ENCODE results near the gene LRCH3.

The LRCH3 gene

DNA sequence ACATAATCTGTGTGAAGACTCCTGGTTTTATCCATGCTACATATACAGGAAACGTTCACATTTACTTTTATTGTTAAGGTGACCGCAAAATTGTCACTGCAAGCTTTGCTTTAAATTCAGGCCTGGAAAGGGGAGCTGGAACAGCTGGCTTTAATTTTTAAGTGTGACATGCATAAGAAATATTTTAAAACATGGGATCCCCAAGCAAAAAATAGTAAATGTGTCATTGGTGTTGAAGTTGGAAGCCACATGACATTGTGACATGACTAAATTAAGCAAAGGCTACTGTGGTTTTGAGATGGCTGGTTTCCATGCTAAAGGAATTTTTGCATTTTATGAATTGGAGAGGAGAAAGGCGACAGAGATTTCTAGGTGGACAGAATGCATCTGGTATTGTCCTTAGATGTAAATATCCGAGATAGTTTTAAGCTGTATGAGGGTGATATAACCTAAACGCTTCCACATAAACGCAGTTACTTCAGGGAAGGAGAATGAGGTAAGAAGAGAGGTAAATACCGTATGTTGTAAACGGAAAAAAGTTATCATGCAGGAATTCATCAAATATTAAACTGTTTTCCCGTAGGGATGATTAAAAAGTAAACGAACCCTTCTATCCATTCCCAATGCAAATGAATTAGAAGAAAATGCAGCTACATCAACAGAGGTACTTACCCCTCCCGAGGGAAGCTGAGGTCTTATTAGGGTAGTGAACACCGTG, 42.3 kb upstream of the LRCH3 start:
- TF ChIP-seq REST (IDR thresholded peaks at IDR 0.05; ENCODE audit: low read depth) (no peak), MAX (IDR thresholded peaks at IDR 0.05) (no peak), EP300 (IDR thresholded peaks at IDR 0.05; ENCODE audit: borderline replicate concordance) (no peak), EGR1 (IDR thresholded peaks at IDR 0.05) (no peak), TCF12 (IDR thresholded peaks at IDR 0.05; ENCODE audit: low read depth) (no peak), CREB1 (IDR thresholded peaks at IDR 0.05; ENCODE audit: low read depth) (no peak), NFIC (IDR thresholded peaks at IDR 0.05) (no peak), ZBTB7A (IDR thresholded peaks at IDR 0.05; ENCODE audit: low read depth) (no peak), YY1 (IDR thresholded peaks at IDR 0.05; ENCODE audit: low read depth) (no peak), RAD21 (IDR thresholded peaks at IDR 0.05; ENCODE audit: low read depth) (no peak), FOXM1 (IDR thresholded peaks at IDR 0.05; ENCODE audit: borderline replicate concordance, low read depth) (no peak), CEBPB (IDR thresholded peaks at IDR 0.05) (no peak)
- TF ChIP-seq, protein P1, sequence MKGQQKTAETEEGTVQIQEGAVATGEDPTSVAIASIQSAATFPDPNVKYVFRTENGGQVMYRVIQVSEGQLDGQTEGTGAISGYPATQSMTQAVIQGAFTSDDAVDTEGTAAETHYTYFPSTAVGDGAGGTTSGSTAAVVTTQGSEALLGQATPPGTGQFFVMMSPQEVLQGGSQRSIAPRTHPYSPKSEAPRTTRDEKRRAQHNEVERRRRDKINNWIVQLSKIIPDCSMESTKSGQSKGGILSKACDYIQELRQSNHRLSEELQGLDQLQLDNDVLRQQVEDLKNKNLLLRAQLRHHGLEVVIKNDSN (IDR thresholded peaks at IDR 0.05): no peak

DNA sequence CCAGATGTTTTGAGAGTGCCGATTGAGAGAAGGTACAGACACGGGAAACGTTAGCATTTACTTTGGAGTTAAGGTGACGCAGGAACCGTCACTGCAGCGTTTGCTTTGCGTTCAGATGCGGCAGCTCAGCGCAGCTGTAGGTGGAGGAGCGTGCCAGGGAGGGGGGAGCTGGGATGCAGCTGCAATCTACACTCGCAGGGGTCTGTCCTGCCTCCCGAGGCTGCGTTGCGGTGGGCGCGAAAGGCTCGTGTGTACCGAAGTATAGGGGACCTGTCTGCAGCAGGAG, 41.8 kb upstream of the LRCH3 start:
- TF ChIP-seq REST (IDR thresholded peaks at IDR 0.05; ENCODE audit: low read depth): no peak
- 0 out of 2 replicates have a peak, but pooled peaks have one; percentile 20 for TF ChIP-seq CREB1 (IDR thresholded peaks at IDR 0.05; ENCODE audit: low read depth)

DNA sequence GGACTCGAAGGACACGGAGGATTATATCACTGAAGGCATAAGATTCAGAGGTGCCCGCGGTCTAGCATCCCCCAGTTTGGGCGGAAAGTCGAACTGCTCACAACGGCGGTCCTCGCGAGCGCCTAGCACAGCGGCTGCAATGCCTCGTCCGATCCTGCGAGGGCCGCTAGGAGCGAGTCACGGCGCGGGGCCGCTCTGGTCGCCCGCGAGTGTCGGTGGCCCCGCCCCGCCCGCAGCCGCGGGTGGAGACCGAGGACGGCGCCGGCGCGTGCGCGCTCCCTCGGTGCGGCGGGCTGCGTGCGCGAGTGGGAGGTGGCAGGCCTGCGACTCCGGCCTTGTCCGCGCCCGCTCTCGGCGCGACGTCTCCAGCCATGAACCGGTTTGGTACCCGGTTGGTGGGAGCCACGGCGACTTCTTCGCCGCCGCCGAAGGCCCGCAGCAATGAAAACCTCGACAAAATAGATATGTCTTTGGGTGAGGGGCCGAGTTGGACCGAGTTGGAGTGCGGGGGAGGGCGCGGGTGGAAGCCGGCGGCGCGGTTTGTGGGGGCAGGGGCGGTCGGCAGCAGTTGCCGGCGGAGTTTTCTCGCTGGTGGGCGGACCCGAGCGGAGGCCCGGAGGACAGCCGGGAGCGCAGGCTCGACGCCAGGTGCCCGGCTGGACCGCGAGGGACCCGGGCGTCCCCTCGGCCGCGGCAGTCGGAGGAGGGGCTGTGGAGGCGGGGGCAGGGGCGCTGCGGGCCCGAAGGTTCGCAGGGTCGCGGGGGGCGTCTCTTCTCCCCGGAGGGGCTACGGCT, 41.3 kb upstream of the LRCH3 start, which contains the start of gene FYTTD1:
TSS of gene FYTTD1 (plus strand) at position 283 of the 795 bp plus-strand sequence. CDS start at position 372, 89 bp downstream.
- no peak; the same call in 1 of the 2 replicates for TF ChIP-seq RAD21 (IDR thresholded peaks at IDR 0.05; ENCODE audit: low read depth)
- peak; percentile 70; the same call in 1 of the 2 replicates for TF ChIP-seq EGR1 (IDR thresholded peaks at IDR 0.05)
- TF ChIP-seq ZBTB7A (IDR thresholded peaks at IDR 0.05; ENCODE audit: low read depth): peak; percentile 85; the same call in 1 of the 2 replicates
- TF ChIP-seq TCF12 (IDR thresholded peaks at IDR 0.05; ENCODE audit: low read depth): peak; percentile 54; the same call in 1 of the 2 replicates
- TF ChIP-seq CREB1 (IDR thresholded peaks at IDR 0.05; ENCODE audit: low read depth): peak; percentile 6; the same call in 1 of the 2 replicates
- TF ChIP-seq TAF1 (IDR thresholded peaks at IDR 0.05; ENCODE audit: low read depth): peak; percentile 80; the same call in 1 of the 2 replicates
- peak; percentile 8; the same call in 1 of the 2 replicates for TF ChIP-seq EP300 (IDR thresholded peaks at IDR 0.05; ENCODE audit: borderline replicate concordance)
- no peak for TF ChIP-seq FOXM1 (IDR thresholded peaks at IDR 0.05; ENCODE audit: borderline replicate concordance, low read depth)
- no peak for TF ChIP-seq YY1 (IDR thresholded peaks at IDR 0.05; ENCODE audit: low read depth)
- TF ChIP-seq CEBPB (IDR thresholded peaks at IDR 0.05): no peak
- TF ChIP-seq MAX (IDR thresholded peaks at IDR 0.05): peak; percentile 93
- TF ChIP-seq, protein P1 (IDR thresholded peaks at IDR 0.05): peak; percentile 33; the same call in 1 of the 2 replicates
- no peak; the same call in 1 of the 2 replicates for TF ChIP-seq NFIC (IDR thresholded peaks at IDR 0.05)
- TF ChIP-seq REST (IDR thresholded peaks at IDR 0.05; ENCODE audit: low read depth): no peak
- peak; percentile 50; the same call in 1 of the 2 replicates for TF ChIP-seq TEAD4 (IDR thresholded peaks at IDR 0.05)

- no peak for TF ChIP-seq MAX (IDR thresholded peaks at IDR 0.05)
- peak; percentile 69 for TF ChIP-seq YY1 (IDR thresholded peaks at IDR 0.05; ENCODE audit: low read depth)
- no peak for TF ChIP-seq REST (IDR thresholded peaks at IDR 0.05; ENCODE audit: low read depth)
- no peak for TF ChIP-seq NFIC (IDR thresholded peaks at IDR 0.05)
- TF ChIP-seq EP300 (IDR thresholded peaks at IDR 0.05; ENCODE audit: borderline replicate concordance): no peak
- TF ChIP-seq TEAD4 (IDR thresholded peaks at IDR 0.05): no peak
- TF ChIP-seq CREB1 (IDR thresholded peaks at IDR 0.05; ENCODE audit: low read depth): no peak
- TF ChIP-seq EGR1 (IDR thresholded peaks at IDR 0.05): no peak
- TF ChIP-seq, protein P1 (IDR thresholded peaks at IDR 0.05): no peak
- no peak for TF ChIP-seq FOXM1 (IDR thresholded peaks at IDR 0.05; ENCODE audit: borderline replicate concordance, low read depth)
- no peak for TF ChIP-seq ZBTB7A (IDR thresholded peaks at IDR 0.05; ENCODE audit: low read depth)
- TF ChIP-seq RAD21 (IDR thresholded peaks at IDR 0.05; ENCODE audit: low read depth): no peak; the same call in 1 of the 2 replicates
- peak; percentile 20; the same call in 1 of the 2 replicates for TF ChIP-seq TAF1 (IDR thresholded peaks at IDR 0.05; ENCODE audit: low read depth)
- no peak for TF ChIP-seq CEBPB (IDR thresholded peaks at IDR 0.05)
Measured at GRCh38 chr3:197750396-197750831, 40.6 kb upstream of the LRCH3 start.
